Transverse colon (tissue), 4 donors: ENCODE results near the gene NCKAP5. TPM values are rescaled to one million over a fixed set of nuclear protein-coding genes. Genes with fewer than 3 reads are reported as not detected.

Experiments
- DNase-seq: peaks from one replicate; pipeline ENCODE4 v3.0.0-alpha.2; 2019
- H3K27ac ChIP-seq, 4 donors: fragments of 200-600 bp; sonication (generic); 2 replicates each; pipeline ENCODE4 v1.5.1; 2016 to 2018; ENCODE audit warnings: inconsistent platforms in 4 of 4
- H3K27me3 ChIP-seq: fragments of 200-600 bp; sonication (generic); 2 replicates; pipeline ENCODE4 v1.5.1; 2017; ENCODE audit warnings: inconsistent platforms
- H3K36me3 ChIP-seq, 4 donors: fragments of 200-600 bp; sonication (generic); 2 replicates each; pipeline ENCODE4 v1.5.1; 2017 to 2019; ENCODE audit warnings: inconsistent platforms in 4 of 4
- H3K4me1 ChIP-seq, 4 donors: fragments of 200-600 bp; sonication (generic); 2 replicates each; pipeline ENCODE4 v1.5.1; 2017 to 2020; ENCODE audit warnings: inconsistent platforms in 4 of 4
- H3K4me3 ChIP-seq, 4 donors: fragments of 200-600 bp; sonication (generic); 1 replicate in 1 of 4; 2 replicates in 3 of 4; pipeline versions ENCODE4 v1.5.1 to v1.6.1; 2017 to 2019; ENCODE audit warnings: inconsistent platforms in 4 of 4
- H3K9me3 ChIP-seq, 2 donors: fragments of 200-600 bp; sonication (generic); 2 replicates each; pipeline ENCODE4 v1.5.1; 2017 to 2019; ENCODE audit warnings: inconsistent platforms in 2 of 2
- CTCF ChIP-seq, 5 experiments: fragments of 200-600 bp in 3 of 5; fragments of 450-650 bp in 2 of 5; sonication (generic) in 3 of 5; IDR thresholded peaks; 1 replicate in 2 of 5; 2 replicates in 3 of 5; pipeline ENCODE4 v1.5.1; 2016 to 2017; ENCODE audit warnings: antibody characterized with exemption in 5 of 5, inconsistent platforms in 3 of 5, mild to moderate bottlenecking in 2 of 5, moderate library complexity in 1 of 5
- EP300 ChIP-seq: sonication (generic); formaldehyde crosslinking; IDR thresholded peaks from one replicate; pipeline ENCODE4 v1.6.1; 2017; ENCODE audit warnings: antibody characterized with exemption, low read depth
- POLR2A ChIP-seq: fragments of 450-650 bp; IDR thresholded peaks from one replicate; pipeline ENCODE4 v1.6.1; 2016; ENCODE audit warnings: antibody characterized with exemption, mild to moderate bottlenecking, moderate library complexity
- POLR2AphosphoS5 ChIP-seq, 3 donors: sonication (generic); formaldehyde crosslinking; IDR thresholded peaks; one replicate each; pipeline ENCODE4 v1.6.1; 2016; ENCODE audit warnings: antibody characterized with exemption in 3 of 3
- WGBS, 2 donors: methylation state at CpG; one replicate each; pipeline ENCODE4 v1.1.5; 2018; ENCODE audit warnings: low coverage in 1 of 2; 5-methylcytosine and 5-hydroxymethylcytosine counted together
- in situ Hi-C, 4 donors: fragments of 200-750 bp; cut with MboI; loops; one replicate each; pipeline versions ENCODE4 v1.15.0 to v1.15.1; 2017; ENCODE audit warnings: low sequenced_read_pairs in 3 of 4, low pct_ligation_motif_present in 1 of 4, low pct_unique_long_range_greater_than_20kb in 1 of 4
- intact Hi-C: fragments of 100-400 bp; cut with DNase I; formaldehyde crosslinking; loops from one replicate; pipeline ENCODE4 v1.15.1; 2023; ENCODE audit warnings: low total_unique reads
- total RNA-seq, 4 donors: library from RNA; depleted of rRNA; stranded (reverse); fragments of >200 nt; gene quantifications; one replicate each; pipeline ENCODE4 v1.1.0, GENCODE V29; 2016

The NCKAP5 gene
- total RNA-seq, 4 donors from 2014 or later = 1.1 to 10.9 (median 5.0) TPM

GRCh38 chr2:133557614-133558013, 10.6 kb downstream of the NCKAP5 start:
- in situ Hi-C loops = no loop called here
- no peak for TF ChIP-seq EP300
- TF ChIP-seq POLR2A = no peak
- TF ChIP-seq CTCF (IDR thresholded peaks at IDR 0.05) = no peak
- intact Hi-C loops = no loop called here
- 81% methylated on average over 3 of the region's 3 CpGs; no CpG with 5 or more reads in 1 of the 2 donors for WGBS, 2 donors
- no peak overlapping the region for H3K4me3 ChIP-seq
- H3K36me3 ChIP-seq = no peaks in the 10 kb centered on the region
- no peak overlapping the region for H3K27ac ChIP-seq
- H3K4me1 ChIP-seq = no peaks in the 10 kb centered on the region
- H3K27me3 ChIP-seq = no peaks in the 10 kb centered on the region
- H3K9me3 ChIP-seq = no peaks in the 10 kb centered on the region
- no peak for DNase-seq

- in situ Hi-C loops = no loop called here
- no peak for DNase-seq
- TF ChIP-seq CTCF (IDR thresholded peaks at IDR 0.05) = no peak
- no peak for TF ChIP-seq POLR2A
- TF ChIP-seq POLR2AphosphoS5 (IDR thresholded peaks at IDR 0.05) = no peak
- TF ChIP-seq EP300 = no peak
- no peak overlapping the region for H3K4me3 ChIP-seq
- no peaks in the 10 kb centered on the region for H3K9me3 ChIP-seq
- no peak overlapping the region for H3K27ac ChIP-seq
- no peaks in the 10 kb centered on the region for H3K4me1 ChIP-seq
- no peaks in the 10 kb centered on the region for H3K36me3 ChIP-seq
- no peaks in the 10 kb centered on the region for H3K27me3 ChIP-seq
- intact Hi-C loops = no loop called here
- 82 to 89% methylated on average over 2 of the region's 2 CpGs for WGBS, 2 donors
These were observed 14.3 kb downstream of the NCKAP5 start for GRCh38 chr2:133553838-133554408.

GRCh38 chr2:133553251-133553650, 15.0 kb downstream of the NCKAP5 start:
- TF ChIP-seq CTCF (IDR thresholded peaks at IDR 0.05) = no peak
- TF ChIP-seq POLR2A = no peak
- no peak for TF ChIP-seq EP300
- no peak for TF ChIP-seq POLR2AphosphoS5 (IDR thresholded peaks at IDR 0.05)
- Histone ChIP-seq H3K4me3 (no peak overlapping the region), H3K4me1 (no peaks in the 10 kb centered on the region), H3K27ac (no peak overlapping the region), H3K9me3 (no peaks in the 10 kb centered on the region), H3K36me3 (no peaks in the 10 kb centered on the region), H3K27me3 (no peaks in the 10 kb centered on the region)
- WGBS, 2 donors = 85 to 92% methylated on average over 3 to 4 of the region's 4 CpGs
- in situ Hi-C loops = no loop called here
- no peak for DNase-seq
- intact Hi-C loops = no loop called here

- Histone ChIP-seq H3K27ac (no peak overlapping the region), H3K4me3 (no peak overlapping the region), H3K4me1 (no peaks in the 10 kb centered on the region), H3K9me3 (no peaks in the 10 kb centered on the region), H3K36me3 (no peaks in the 10 kb centered on the region), H3K27me3 (no peaks in the 10 kb centered on the region)
- TF ChIP-seq EP300 = no peak
- no peak for TF ChIP-seq POLR2A
- TF ChIP-seq CTCF (IDR thresholded peaks at IDR 0.05) = no peak
- TF ChIP-seq POLR2AphosphoS5 (IDR thresholded peaks at IDR 0.05) = no peak
- 57 to 64% methylated on average over 2 of the region's 2 CpGs for WGBS, 2 donors
- in situ Hi-C loops = no loop called here
- intact Hi-C loops = no loop called here
- DNase-seq = no peak
These were observed 15.4 kb downstream of the NCKAP5 start for GRCh38 chr2:133552821-133553220.
